ENCODE results near the gene SEC14L2.

DNA sequence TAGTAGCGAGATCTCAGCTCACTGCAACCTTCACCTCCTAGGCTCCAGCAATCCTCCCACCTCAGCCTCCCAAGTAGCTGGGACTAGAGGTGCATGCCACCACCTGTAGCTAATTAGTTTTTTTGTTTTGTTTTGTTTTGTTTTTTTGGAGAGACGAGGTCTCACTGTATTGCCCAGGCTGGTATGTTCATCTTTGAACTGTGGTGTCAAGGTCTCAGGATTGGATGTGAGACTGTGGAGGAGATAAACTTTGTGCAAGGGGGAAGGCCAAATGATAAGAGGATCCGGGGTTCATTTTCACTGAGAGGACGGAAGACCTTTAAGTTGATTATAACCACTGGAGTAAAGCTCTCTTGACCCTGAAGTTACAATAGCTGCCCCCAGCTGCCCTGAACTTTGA lies 8.9 kb downstream of the SEC14L2 start:
- TF ChIP-seq, protein P1, sequence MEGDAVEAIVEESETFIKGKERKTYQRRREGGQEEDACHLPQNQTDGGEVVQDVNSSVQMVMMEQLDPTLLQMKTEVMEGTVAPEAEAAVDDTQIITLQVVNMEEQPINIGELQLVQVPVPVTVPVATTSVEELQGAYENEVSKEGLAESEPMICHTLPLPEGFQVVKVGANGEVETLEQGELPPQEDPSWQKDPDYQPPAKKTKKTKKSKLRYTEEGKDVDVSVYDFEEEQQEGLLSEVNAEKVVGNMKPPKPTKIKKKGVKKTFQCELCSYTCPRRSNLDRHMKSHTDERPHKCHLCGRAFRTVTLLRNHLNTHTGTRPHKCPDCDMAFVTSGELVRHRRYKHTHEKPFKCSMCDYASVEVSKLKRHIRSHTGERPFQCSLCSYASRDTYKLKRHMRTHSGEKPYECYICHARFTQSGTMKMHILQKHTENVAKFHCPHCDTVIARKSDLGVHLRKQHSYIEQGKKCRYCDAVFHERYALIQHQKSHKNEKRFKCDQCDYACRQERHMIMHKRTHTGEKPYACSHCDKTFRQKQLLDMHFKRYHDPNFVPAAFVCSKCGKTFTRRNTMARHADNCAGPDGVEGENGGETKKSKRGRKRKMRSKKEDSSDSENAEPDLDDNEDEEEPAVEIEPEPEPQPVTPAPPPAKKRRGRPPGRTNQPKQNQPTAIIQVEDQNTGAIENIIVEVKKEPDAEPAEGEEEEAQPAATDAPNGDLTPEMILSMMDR (IDR thresholded peaks at IDR 0.05; ENCODE audit: insufficient read depth, low read depth, low read length) = no peak
- no peak for TF ChIP-seq EZH2 (IDR thresholded peaks at IDR 0.05; ENCODE audit: insufficient read depth, low read length)

Measured in astrocyte (in vitro differentiated cells and primary cell).